Measurements from ENCODE around the gene NOP58. TPM values are rescaled to one million over a fixed set of nuclear protein-coding genes. Genes with fewer than 3 reads are reported as not detected.

The NOP58 gene
- total RNA-seq, 2 donors from 2014 or later, result 73.5 to 82.7 TPM

DNA sequence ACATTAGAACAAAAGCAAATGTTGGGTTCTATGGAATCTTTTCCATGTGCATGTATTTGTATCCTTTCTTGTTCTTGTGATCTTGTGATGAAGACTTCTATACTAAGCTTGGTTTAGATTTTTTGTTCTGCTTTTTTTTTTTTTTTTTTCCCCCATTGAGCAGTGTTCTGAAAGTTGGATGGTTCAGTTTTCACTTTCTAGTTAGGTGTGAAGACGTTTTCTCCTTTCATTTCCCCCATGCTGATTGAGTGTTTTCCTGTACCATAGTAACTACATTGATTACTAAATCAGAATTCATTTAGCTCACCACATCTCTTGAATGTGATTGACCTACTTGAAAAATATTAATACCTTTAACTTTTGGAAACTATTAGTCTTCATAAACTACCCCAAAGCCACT lies 34.1 kb downstream of the NOP58 start:
- DNase-seq, result no peak
- H3K9me3 Mint-ChIP-seq, result no peaks in the 10 kb centered on the region
- H3K27ac Mint-ChIP-seq, result peak overlapping the region; percentile 22
- no peak overlapping the region for H3K27ac ChIP-seq (ENCODE audit: low read depth, low read length)
- H3K27me3 ChIP-seq (ENCODE audit: control insufficient read depth, insufficient read depth, low read length, poor library complexity, severe bottlenecking), result no peaks in the 10 kb centered on the region
- H3K27me3 Mint-ChIP-seq (ENCODE audit: insufficient read depth), result no peaks in the 10 kb centered on the region
- no peak overlapping the region for H3K4me3 ChIP-seq (ENCODE audit: low read length)
- H3K36me3 Mint-ChIP-seq (ENCODE audit: low read depth), result peaks cover 84% of the 10 kb centered on the region
- no peaks in the 10 kb centered on the region for H3K4me1 ChIP-seq (ENCODE audit: control insufficient read depth, insufficient read depth, low read length)
- TF ChIP-seq, protein P1, sequence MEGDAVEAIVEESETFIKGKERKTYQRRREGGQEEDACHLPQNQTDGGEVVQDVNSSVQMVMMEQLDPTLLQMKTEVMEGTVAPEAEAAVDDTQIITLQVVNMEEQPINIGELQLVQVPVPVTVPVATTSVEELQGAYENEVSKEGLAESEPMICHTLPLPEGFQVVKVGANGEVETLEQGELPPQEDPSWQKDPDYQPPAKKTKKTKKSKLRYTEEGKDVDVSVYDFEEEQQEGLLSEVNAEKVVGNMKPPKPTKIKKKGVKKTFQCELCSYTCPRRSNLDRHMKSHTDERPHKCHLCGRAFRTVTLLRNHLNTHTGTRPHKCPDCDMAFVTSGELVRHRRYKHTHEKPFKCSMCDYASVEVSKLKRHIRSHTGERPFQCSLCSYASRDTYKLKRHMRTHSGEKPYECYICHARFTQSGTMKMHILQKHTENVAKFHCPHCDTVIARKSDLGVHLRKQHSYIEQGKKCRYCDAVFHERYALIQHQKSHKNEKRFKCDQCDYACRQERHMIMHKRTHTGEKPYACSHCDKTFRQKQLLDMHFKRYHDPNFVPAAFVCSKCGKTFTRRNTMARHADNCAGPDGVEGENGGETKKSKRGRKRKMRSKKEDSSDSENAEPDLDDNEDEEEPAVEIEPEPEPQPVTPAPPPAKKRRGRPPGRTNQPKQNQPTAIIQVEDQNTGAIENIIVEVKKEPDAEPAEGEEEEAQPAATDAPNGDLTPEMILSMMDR (conservative IDR thresholded peaks at IDR 0.05), result no peak
- no peak overlapping the region for H3K4me3 Mint-ChIP-seq
- peaks cover 95% of the 10 kb centered on the region for H3K36me3 ChIP-seq (ENCODE audit: control insufficient read depth, insufficient read depth, low read length)
- no peaks in the 10 kb centered on the region for H3K9me3 ChIP-seq (ENCODE audit: control insufficient read depth, low read length)
- 100% methylated on average over 1 of the region's 1 CpG for WGBS, 2 experiments (ENCODE audit: insufficient coverage in 1 of 2, insufficient read length in 1 of 2)
- no peak overlapping the region for H3K9ac ChIP-seq (ENCODE audit: extremely low read depth, low read length, poor library complexity, severe bottlenecking)
- H3K4me1 Mint-ChIP-seq, result no peaks in the 10 kb centered on the region

DNA sequence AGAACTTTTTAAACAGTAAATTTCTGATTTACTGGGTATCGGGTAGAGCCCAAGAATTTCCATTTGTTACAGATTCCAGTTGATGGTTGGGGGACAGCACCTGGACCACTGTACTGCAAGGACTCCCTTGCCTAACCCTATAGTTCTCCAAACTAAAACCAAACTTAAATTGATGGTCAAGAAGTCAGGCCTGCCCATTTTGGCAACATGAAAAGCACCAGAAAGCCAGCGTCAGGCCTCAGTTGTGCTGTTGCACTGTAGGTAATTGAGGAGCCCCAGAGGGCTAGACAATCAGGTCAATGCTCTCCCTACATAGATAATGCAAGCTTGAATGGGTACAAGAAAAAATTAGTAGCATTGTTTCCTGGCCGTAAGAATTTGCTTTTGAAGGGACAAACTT lies 40.5 kb downstream of the NOP58 start:
- peaks cover 74% of the 10 kb centered on the region for H3K36me3 Mint-ChIP-seq (ENCODE audit: low read depth)
- no peaks in the 10 kb centered on the region for H3K27me3 Mint-ChIP-seq (ENCODE audit: insufficient read depth)
- H3K4me3 Mint-ChIP-seq, result no peak overlapping the region
- Histone ChIP-seq H3K9ac (ENCODE audit: extremely low read depth, low read length, poor library complexity, severe bottlenecking) (no peak overlapping the region), H3K27ac (ENCODE audit: low read depth, low read length) (no peak overlapping the region), H3K36me3 (ENCODE audit: control insufficient read depth, insufficient read depth, low read length) (peaks cover 69% of the 10 kb centered on the region), H3K4me1 (ENCODE audit: control insufficient read depth, insufficient read depth, low read length) (no peaks in the 10 kb centered on the region), H3K9me3 (ENCODE audit: control insufficient read depth, low read length) (no peaks in the 10 kb centered on the region), H3K4me3 (ENCODE audit: low read length) (no peak overlapping the region), H3K27me3 (ENCODE audit: control insufficient read depth, insufficient read depth, low read length, poor library complexity, severe bottlenecking) (no peaks in the 10 kb centered on the region)
- DNase-seq, result peak; percentile 15
- no peaks in the 10 kb centered on the region for H3K9me3 Mint-ChIP-seq
- H3K27ac Mint-ChIP-seq, result no peak overlapping the region
- TF ChIP-seq, protein P1 (conservative IDR thresholded peaks at IDR 0.05), result no peak
- H3K4me1 Mint-ChIP-seq, result no peaks in the 10 kb centered on the region
- 95 to 100% methylated on average over 1 to 3 of the region's 3 CpGs for WGBS, 2 experiments (ENCODE audit: insufficient coverage in 1 of 2, insufficient read length in 1 of 2)

DNA sequence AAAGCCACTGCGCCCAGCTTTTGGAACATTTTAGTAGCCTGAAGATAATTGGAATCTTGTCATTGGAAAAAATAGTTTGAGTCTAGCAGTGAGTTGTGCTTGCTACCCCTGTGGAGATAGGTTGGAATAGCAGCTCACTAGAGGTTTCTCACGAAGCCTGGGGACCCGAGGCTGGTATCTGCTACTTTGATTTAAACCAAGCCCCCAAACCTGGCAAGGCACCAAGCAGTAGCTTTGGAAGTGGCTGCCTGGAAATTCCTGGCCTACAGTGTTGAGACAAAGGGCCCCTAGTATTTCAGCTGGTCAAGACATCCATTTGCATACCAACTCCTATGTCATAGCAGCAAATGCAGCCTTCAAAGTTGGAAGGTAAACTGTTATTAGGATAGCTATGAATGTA lies 42.1 kb downstream of the NOP58 start:
- no peaks in the 10 kb centered on the region for H3K9me3 Mint-ChIP-seq
- H3K9me3 ChIP-seq (ENCODE audit: control insufficient read depth, low read length), result no peaks in the 10 kb centered on the region
- no peaks in the 10 kb centered on the region for H3K27me3 ChIP-seq (ENCODE audit: control insufficient read depth, insufficient read depth, low read length, poor library complexity, severe bottlenecking)
- H3K4me3 Mint-ChIP-seq, result no peak overlapping the region
- H3K36me3 Mint-ChIP-seq (ENCODE audit: low read depth), result peaks cover 60% of the 10 kb centered on the region
- H3K4me3 ChIP-seq (ENCODE audit: low read length), result no peak overlapping the region
- TF ChIP-seq, protein P1 (conservative IDR thresholded peaks at IDR 0.05), result peak; percentile 51
- peaks cover 54% of the 10 kb centered on the region for H3K36me3 ChIP-seq (ENCODE audit: control insufficient read depth, insufficient read depth, low read length)
- DNase-seq, result peak; percentile 58
- H3K4me1 Mint-ChIP-seq, result no peaks in the 10 kb centered on the region
- no peak overlapping the region for H3K9ac ChIP-seq (ENCODE audit: extremely low read depth, low read length, poor library complexity, severe bottlenecking)
- no peaks in the 10 kb centered on the region for H3K4me1 ChIP-seq (ENCODE audit: control insufficient read depth, insufficient read depth, low read length)
- no peaks in the 10 kb centered on the region for H3K27me3 Mint-ChIP-seq (ENCODE audit: insufficient read depth)
- WGBS, 2 experiments (ENCODE audit: insufficient coverage in 1 of 2, insufficient read length in 1 of 2), result 89 to 93% methylated on average over 3 of the region's 3 CpGs
- no peak overlapping the region for H3K27ac ChIP-seq (ENCODE audit: low read depth, low read length)
- H3K27ac Mint-ChIP-seq, result peak overlapping the region; percentile 56

Data from endodermal cell (in vitro differentiated cells).